ENCODE data around the gene GLUD1.
"Not testable (repeated sequence)": the region's sequence is repeated elsewhere in the genome, so short reads cannot be mapped to it uniquely, and the experiment has no call there.

Gene GLUD1

GRCh38 chr10:87080621-87081020 is 14.0 kb downstream of the GLUD1 start:
- H3K27ac ChIP-seq (ENCODE audit: low read depth, low read length); H3K4me3 ChIP-seq (ENCODE audit: low read length); H4K20me1 ChIP-seq (ENCODE audit: control insufficient read depth, insufficient read depth, low read depth, low read length); H3K4me2 ChIP-seq (ENCODE audit: low read length); H3K9me3 ChIP-seq (ENCODE audit: control insufficient read depth, insufficient read depth, low read length); H3K27me3 ChIP-seq (ENCODE audit: control insufficient read depth, low read length); H3K9me2 ChIP-seq (replicated peaks; ENCODE audit: control insufficient read depth, low read length); H3F3A ChIP-seq (ENCODE audit: control insufficient read depth, insufficient read depth): not testable (repeated sequence)
- Histone ChIP-seq H3K36me3 (ENCODE audit: control insufficient read depth, low read length) (peaks cover 30% of the 10 kb centered on the region), H3K4me1 (ENCODE audit: control insufficient read depth, low read length) (peaks cover 18% of the 10 kb centered on the region), H3K79me2 (ENCODE audit: control insufficient read depth, low read length) (peaks cover 61% of the 10 kb centered on the region)

- no peaks in the 10 kb centered on the region for H3K27me3 ChIP-seq (ENCODE audit: control insufficient read depth, low read length)
- TF ChIP-seq EZH2phosphoT487 (IDR thresholded peaks at IDR 0.05; ENCODE audit: borderline replicate concordance, low read length), result no peak
- TF ChIP-seq CTCF (IDR thresholded peaks at IDR 0.05; ENCODE audit: low read depth, low read length, poor library complexity, severe bottlenecking), result no peak
- H3K36me3 ChIP-seq (ENCODE audit: control insufficient read depth, low read length), result peaks cover 35% of the 10 kb centered on the region
- H4K20me1 ChIP-seq (ENCODE audit: control insufficient read depth, insufficient read depth, low read depth, low read length), result no peaks in the 10 kb centered on the region
- no peak overlapping the region for H3K4me3 ChIP-seq (ENCODE audit: low read length)
- H3K9me3 ChIP-seq (ENCODE audit: control insufficient read depth, insufficient read depth, low read length), result no peaks in the 10 kb centered on the region
- peaks cover 10% of the 10 kb centered on the region for H3K4me1 ChIP-seq (ENCODE audit: control insufficient read depth, low read length)
- H3K79me2 ChIP-seq (ENCODE audit: control insufficient read depth, low read length), result peaks cover 47% of the 10 kb centered on the region
- H3K4me2 ChIP-seq (ENCODE audit: low read length), result no peak overlapping the region
- no peak overlapping the region for H3K27ac ChIP-seq (ENCODE audit: low read depth, low read length)
- no peaks in the 10 kb centered on the region for H3K9me2 ChIP-seq (replicated peaks; ENCODE audit: control insufficient read depth, low read length)
- H3F3A ChIP-seq (ENCODE audit: control insufficient read depth, insufficient read depth), result no peaks in the 10 kb centered on the region
These were observed 15.4 kb downstream of the GLUD1 start for GRCh38 chr10:87079106-87079836.

- Histone ChIP-seq H3K79me2 (ENCODE audit: control insufficient read depth, low read length) (peaks cover 22% of the 10 kb centered on the region), H3K36me3 (ENCODE audit: control insufficient read depth, low read length) (peaks cover 45% of the 10 kb centered on the region)
- not testable (repeated sequence) for H3F3A ChIP-seq (ENCODE audit: control insufficient read depth, insufficient read depth); H3K9me3 ChIP-seq (ENCODE audit: control insufficient read depth, insufficient read depth, low read length); H3K9me2 ChIP-seq (replicated peaks; ENCODE audit: control insufficient read depth, low read length); H3K4me3 ChIP-seq (ENCODE audit: low read length); H3K27ac ChIP-seq (ENCODE audit: low read depth, low read length); H3K27me3 ChIP-seq (ENCODE audit: control insufficient read depth, low read length); H3K4me2 ChIP-seq (ENCODE audit: low read length); H4K20me1 ChIP-seq (ENCODE audit: control insufficient read depth, insufficient read depth, low read depth, low read length); H3K4me1 ChIP-seq (ENCODE audit: control insufficient read depth, low read length)
These were observed 18.2 kb downstream of the GLUD1 start for GRCh38 chr10:87076421-87076820.

- H3K79me2 ChIP-seq (ENCODE audit: control insufficient read depth, low read length), result peaks cover 6% of the 10 kb centered on the region
- no peak overlapping the region for H3K4me2 ChIP-seq (ENCODE audit: low read length)
- peaks cover 60% of the 10 kb centered on the region for H3K36me3 ChIP-seq (ENCODE audit: control insufficient read depth, low read length)
- no peaks in the 10 kb centered on the region for H3K9me2 ChIP-seq (replicated peaks; ENCODE audit: control insufficient read depth, low read length)
- no peaks in the 10 kb centered on the region for H3F3A ChIP-seq (ENCODE audit: control insufficient read depth, insufficient read depth)
- H3K4me1 ChIP-seq (ENCODE audit: control insufficient read depth, low read length), result no peaks in the 10 kb centered on the region
- no peaks in the 10 kb centered on the region for H3K27me3 ChIP-seq (ENCODE audit: control insufficient read depth, low read length)
- H4K20me1 ChIP-seq (ENCODE audit: control insufficient read depth, insufficient read depth, low read depth, low read length), result no peaks in the 10 kb centered on the region
- no peaks in the 10 kb centered on the region for H3K9me3 ChIP-seq (ENCODE audit: control insufficient read depth, insufficient read depth, low read length)
- H3K27ac ChIP-seq (ENCODE audit: low read depth, low read length), result no peak overlapping the region
- H3K4me3 ChIP-seq (ENCODE audit: low read length), result no peak overlapping the region
- no peak for TF ChIP-seq CTCF (IDR thresholded peaks at IDR 0.05; ENCODE audit: low read depth, low read length, poor library complexity, severe bottlenecking)
- TF ChIP-seq EZH2phosphoT487 (IDR thresholded peaks at IDR 0.05; ENCODE audit: borderline replicate concordance, low read length), result no peak
These were observed 22.2 kb downstream of the GLUD1 start for GRCh38 chr10:87072449-87072848.
